Tibial nerve (tissue), 4 donors: Measurements from ENCODE around the gene PRDM4.

Experiments used
- CTCF ChIP-seq, 5 experiments: fragments of 200-600 bp in 3 of 5; fragments of 450-650 bp in 2 of 5; sonication (generic) in 3 of 5; IDR thresholded peaks; one replicate each; pipeline ENCODE4 v1.5.1; 2016 to 2019; ENCODE audit warnings: antibody characterized with exemption in 5 of 5, mild to moderate bottlenecking in 3 of 5, moderate library complexity in 2 of 5
- EP300 ChIP-seq, 2 donors: sonication (generic); formaldehyde crosslinking; IDR thresholded peaks; one replicate each; pipeline ENCODE4 v1.6.1; 2017; ENCODE audit warnings: antibody characterized with exemption in 2 of 2, mild to moderate bottlenecking in 1 of 2
- POLR2A ChIP-seq, 2 donors: fragments of 450-650 bp; IDR thresholded peaks; one replicate each; pipeline ENCODE4 v1.6.1; 2017; ENCODE audit warnings: antibody characterized with exemption in 2 of 2, mild to moderate bottlenecking in 2 of 2, moderate library complexity in 2 of 2

DNA sequence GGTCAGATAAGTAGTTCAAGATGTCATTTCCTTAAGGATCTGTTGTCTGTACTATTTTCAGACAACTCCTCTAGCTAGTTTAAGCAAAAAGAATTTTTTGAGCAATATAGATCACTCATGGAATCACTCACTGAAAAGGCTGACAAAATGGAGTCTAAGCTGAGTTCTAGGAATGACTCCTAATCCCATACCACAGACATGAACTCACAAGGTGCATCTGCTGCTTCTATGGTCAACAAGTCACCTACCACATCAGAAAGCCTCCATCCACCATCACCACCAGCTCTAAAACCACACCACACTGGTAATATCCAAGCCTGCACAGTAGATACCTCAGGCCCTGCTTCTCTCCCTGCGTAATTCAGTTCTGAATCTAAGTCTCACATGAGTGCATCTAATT lies 42.3 kb downstream of the PRDM4 start:
- TF ChIP-seq EP300 (IDR thresholded peaks at IDR 0.05), result no peak
- no peak for TF ChIP-seq CTCF (IDR thresholded peaks at IDR 0.05)
- no peak for TF ChIP-seq POLR2A (IDR thresholded peaks at IDR 0.05)
